Bronchial epithelial cell (primary cell): ENCODE data around the gene DAB2IP. TPM values are rescaled to one million over a fixed set of nuclear protein-coding genes. Genes with fewer than 3 reads are reported as not detected.

Source experiments
- DNase-seq: peaks from one replicate; pipeline ENCODE4 v3.0.0-alpha.2; 2010; ENCODE audit warnings: low read depth
- FAIRE-seq: peaks from 2 replicates; lab custom pipeline; 2011; peaks lifted over from hg19 to GRCh38; lab: Jason Lieb, UNC
- H3K27me3 ChIP-seq: 2 replicates; pipeline ENCODE4 v1.5.1; 2011; ENCODE audit warnings: low read length; ENCODE audit not compliant: control insufficient read depth, insufficient read depth
- H3K36me3 ChIP-seq: 2 replicates; pipeline ENCODE4 v1.5.1; 2011; ENCODE audit warnings: low read length; ENCODE audit not compliant: control insufficient read depth, insufficient read depth
- H3K4me3 ChIP-seq: 2 replicates; pipeline ENCODE4 v1.5.1; 2011; ENCODE audit warnings: mild to moderate bottlenecking, low read depth, low read length, control low read depth
- CTCF ChIP-seq: IDR thresholded peaks from 2 replicates; pipeline ENCODE4 v1.5.1; 2011; ENCODE audit warnings: mild to moderate bottlenecking, moderate library complexity, low read length, control low read depth, inconsistent platforms; ENCODE audit not compliant: insufficient read depth, severe bottlenecking
- total RNA-seq: library from RNA; depleted of rRNA; stranded (reverse); fragments of >200 nt; gene quantifications from 2 replicates; pipeline ENCODE4 v1.2.1, GENCODE V29; 2014

DAB2IP gene
- total RNA-seq, 1 donor from 2014 or later = 8.4 TPM

DNA sequence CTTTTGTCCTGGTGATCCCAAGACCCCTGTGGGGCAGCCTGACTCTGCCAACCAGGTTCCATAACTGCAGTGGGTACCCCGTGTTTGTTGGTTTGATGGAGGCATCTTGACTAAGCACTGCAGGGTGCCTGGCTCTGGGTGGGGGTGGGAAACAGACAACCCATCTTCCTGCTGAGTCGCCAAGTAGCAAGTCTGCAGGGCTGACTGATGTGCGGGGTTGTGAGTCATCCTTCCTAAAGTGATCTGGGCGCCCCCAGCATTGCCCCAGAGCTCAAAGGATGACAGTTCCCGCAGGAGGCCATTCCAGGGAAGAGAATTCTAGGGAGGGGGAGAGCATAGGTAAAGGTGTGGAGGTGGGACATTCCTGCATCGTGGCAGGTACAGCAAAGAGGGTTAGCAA, 23.5 kb downstream of the DAB2IP start:
- DNase-seq (peak; percentile 56), FAIRE-seq (no peak)
- Histone ChIP-seq H3K36me3 (no peaks in the 10 kb centered on the region), H3K4me3 (no peak overlapping the region), H3K27me3 (no peaks in the 10 kb centered on the region)
- TF ChIP-seq CTCF = no peak

DNA sequence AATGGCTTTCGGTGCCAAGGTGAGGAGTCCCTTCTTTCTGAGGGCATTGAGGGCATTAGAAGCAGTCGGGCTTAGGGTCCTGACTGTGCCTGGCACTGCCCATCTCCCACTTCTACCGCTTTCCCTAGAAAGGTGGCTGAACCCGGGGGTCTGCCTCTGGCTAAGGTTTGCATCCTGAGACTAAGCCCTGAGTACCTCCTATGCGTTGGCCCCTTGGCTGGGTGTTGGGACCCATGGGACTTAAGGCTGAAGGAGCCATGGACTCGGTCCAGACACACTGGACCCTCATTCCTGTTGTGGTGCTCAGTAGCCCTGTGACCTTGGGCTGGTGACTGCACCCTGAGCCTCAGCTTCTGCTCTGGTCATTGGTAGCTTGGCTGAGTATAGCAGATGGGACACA, 23.9 kb downstream of the DAB2IP start:
- no peak for FAIRE-seq
- DNase-seq = no peak
- no peaks in the 10 kb centered on the region for H3K36me3 ChIP-seq
- H3K4me3 ChIP-seq = no peak overlapping the region
- H3K27me3 ChIP-seq = no peaks in the 10 kb centered on the region
- no peak for TF ChIP-seq CTCF

- Histone ChIP-seq H3K4me3 (no peak overlapping the region), H3K27me3 (no peaks in the 10 kb centered on the region), H3K36me3 (no peaks in the 10 kb centered on the region)
- no peak for TF ChIP-seq CTCF
- DNase-seq (no peak), FAIRE-seq (no peak)
Observed at GRCh38 chr9:121675969-121676822, 24.8 kb downstream of the DAB2IP start.

- TF ChIP-seq CTCF = no peak
- Histone ChIP-seq H3K27me3 (no peaks in the 10 kb centered on the region), H3K4me3 (no peak overlapping the region), H3K36me3 (no peaks in the 10 kb centered on the region)
- FAIRE-seq (no peak), DNase-seq (no peak)
Observed at GRCh38 chr9:121676926-121677325, 25.5 kb downstream of the DAB2IP start.

DNA sequence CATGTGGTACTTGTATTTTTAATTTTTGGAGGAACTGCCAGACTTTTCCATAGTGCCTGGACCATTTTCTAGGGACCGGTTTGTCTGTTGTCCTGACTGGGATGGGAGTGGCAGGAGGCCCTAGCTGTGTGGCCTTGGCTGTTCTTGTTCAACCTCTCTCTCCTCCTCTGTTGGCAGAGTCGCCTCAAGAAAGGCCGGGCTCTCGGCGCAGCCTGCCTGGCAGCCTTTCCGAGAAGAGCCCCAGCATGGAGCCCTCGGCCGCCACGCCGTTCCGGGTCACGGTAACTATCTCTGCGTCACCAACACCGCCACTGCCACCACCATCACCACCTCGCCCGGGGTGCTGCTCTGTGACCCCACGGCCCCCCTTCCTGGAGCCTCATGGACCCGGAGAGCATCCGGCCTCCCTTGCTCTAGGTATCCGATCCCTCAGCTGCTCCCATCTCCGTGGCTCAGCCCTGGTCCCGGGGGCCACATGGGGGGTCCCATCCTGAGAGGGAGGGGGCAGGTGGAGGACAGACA, 27.1 kb downstream of the DAB2IP start:
- Histone ChIP-seq H3K36me3 (no peaks in the 10 kb centered on the region), H3K4me3 (no peak overlapping the region), H3K27me3 (no peaks in the 10 kb centered on the region)
- FAIRE-seq (no peak), DNase-seq (no peak)
- TF ChIP-seq CTCF = no peak
